HUES6 (cell line): ENCODE results near the gene MINDY4.

Experiments used
- H3K27ac ChIP-seq: 2 replicates; pipeline ENCODE4 v1.7.0; 2013; ENCODE audit warnings: low read depth, mild to moderate bottlenecking, low read length, inconsistent platforms
- H3K27me3 ChIP-seq: 2 replicates; pipeline ENCODE4 v1.6.1; 2013; ENCODE audit warnings: low read length; ENCODE audit not compliant: control insufficient read depth, insufficient read depth
- H3K36me3 ChIP-seq: 2 replicates; pipeline ENCODE4 v1.6.1; 2013; ENCODE audit warnings: low read length; ENCODE audit not compliant: control insufficient read depth, insufficient read depth
- H3K4me1 ChIP-seq: 2 replicates; pipeline ENCODE4 v1.6.1; 2013; ENCODE audit warnings: low read length; ENCODE audit not compliant: control insufficient read depth, insufficient read depth
- H3K4me3 ChIP-seq: 2 replicates; pipeline ENCODE4 v1.5.1; 2013; ENCODE audit warnings: low read depth, low read length
- H3K9ac ChIP-seq: one replicate; pipeline ENCODE4 v1.6.1; 2013; ENCODE audit warnings: mild to moderate bottlenecking, low read length
- H3K9me3 ChIP-seq: 2 replicates; pipeline ENCODE4 v1.6.1; 2013; ENCODE audit warnings: low read depth, low read length; ENCODE audit not compliant: control insufficient read depth, insufficient read depth

Gene MINDY4

DNA sequence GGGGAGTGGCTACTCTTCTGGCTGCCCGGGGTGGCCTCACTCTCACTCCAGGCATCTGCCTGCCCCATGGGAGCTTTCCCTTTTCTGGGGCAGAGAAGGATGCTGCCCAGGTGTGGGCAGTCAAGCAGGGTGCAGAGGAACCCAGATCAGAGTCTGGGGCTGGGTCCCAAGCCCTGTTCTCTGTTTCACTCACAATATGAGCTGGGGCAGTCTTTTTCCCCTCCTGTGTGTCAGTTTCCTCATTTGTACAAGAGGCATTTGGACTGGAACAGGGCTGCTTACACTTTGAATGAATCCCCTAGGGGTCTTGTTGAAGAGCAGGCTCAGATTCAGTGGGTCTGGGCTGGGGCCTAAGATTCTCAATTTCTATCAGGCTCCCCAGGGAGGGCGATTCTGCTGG is 102.0 kb downstream of the MINDY4 start:
- H3K9me3 ChIP-seq: no peaks in the 10 kb centered on the region
- H3K36me3 ChIP-seq: no peaks in the 10 kb centered on the region
- no peaks in the 10 kb centered on the region for H3K27me3 ChIP-seq
- peaks cover 12% of the 10 kb centered on the region; the same call in 1 of the 2 replicates for H3K4me1 ChIP-seq
- H3K27ac ChIP-seq: no peak overlapping the region
- H3K4me3 ChIP-seq: no peak overlapping the region
- no peak overlapping the region for H3K9ac ChIP-seq

DNA sequence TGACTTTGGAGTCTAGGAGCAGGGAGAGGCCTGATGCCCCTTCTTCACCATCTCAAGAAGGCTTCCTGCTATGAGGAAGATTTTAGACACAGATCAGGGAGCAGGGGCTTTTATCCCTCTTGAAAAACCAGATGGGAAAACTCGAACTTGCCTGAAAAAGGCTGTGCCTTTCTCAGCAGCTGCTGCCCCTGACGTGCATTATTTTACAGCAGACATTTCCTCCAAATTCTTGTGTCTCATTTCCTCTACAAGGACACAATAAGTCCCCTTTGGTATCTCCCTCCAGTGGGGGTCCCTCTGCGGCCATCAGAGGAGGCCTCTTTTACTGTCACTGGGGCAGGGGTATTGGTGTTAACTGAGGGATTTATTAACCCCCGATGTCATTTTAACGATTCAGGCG is 102.4 kb downstream of the MINDY4 start:
- Histone ChIP-seq H3K27ac (no peak overlapping the region), H3K27me3 (no peaks in the 10 kb centered on the region), H3K4me1 (peaks cover 12% of the 10 kb centered on the region; the same call in 1 of the 2 replicates), H3K9ac (no peak overlapping the region), H3K36me3 (no peaks in the 10 kb centered on the region), H3K4me3 (no peak overlapping the region), H3K9me3 (no peaks in the 10 kb centered on the region)

DNA sequence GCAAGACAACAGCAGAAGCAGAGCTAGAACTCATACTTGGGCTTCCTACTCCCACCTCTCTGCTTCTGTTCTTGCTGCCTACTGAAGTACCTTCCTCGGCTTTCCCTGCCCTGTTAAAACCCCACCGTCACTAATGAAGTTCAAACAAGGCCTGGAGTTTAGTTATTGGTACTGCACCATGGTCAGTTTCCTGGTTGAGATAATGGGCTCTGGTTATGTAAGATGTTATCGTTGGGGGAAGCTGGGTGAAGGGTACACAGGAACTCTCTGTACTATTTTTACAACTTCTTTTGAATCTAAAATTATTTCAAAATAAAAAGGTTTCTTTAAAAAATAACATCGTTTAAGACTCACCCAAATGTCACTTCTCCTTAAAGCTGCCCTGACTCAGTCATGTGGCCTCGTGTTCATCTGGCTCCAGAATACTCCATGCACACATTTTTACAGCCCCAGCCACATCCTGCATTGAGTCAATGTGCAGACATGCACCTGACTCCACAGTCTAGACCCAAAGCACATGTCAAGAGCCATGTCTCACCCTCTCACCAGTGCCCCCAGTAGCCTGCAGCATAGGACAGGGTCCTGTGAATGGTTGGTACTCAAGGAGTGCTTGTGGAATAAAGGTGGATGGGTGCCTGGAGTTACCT is 103.6 kb downstream of the MINDY4 start:
- H3K9me3 ChIP-seq: no peaks in the 10 kb centered on the region
- no peaks in the 10 kb centered on the region for H3K27me3 ChIP-seq
- no peak overlapping the region for H3K9ac ChIP-seq
- no peak overlapping the region for H3K27ac ChIP-seq
- H3K4me3 ChIP-seq: no peak overlapping the region
- H3K36me3 ChIP-seq: no peaks in the 10 kb centered on the region
- peaks cover 20% of the 10 kb centered on the region for H3K4me1 ChIP-seq

DNA sequence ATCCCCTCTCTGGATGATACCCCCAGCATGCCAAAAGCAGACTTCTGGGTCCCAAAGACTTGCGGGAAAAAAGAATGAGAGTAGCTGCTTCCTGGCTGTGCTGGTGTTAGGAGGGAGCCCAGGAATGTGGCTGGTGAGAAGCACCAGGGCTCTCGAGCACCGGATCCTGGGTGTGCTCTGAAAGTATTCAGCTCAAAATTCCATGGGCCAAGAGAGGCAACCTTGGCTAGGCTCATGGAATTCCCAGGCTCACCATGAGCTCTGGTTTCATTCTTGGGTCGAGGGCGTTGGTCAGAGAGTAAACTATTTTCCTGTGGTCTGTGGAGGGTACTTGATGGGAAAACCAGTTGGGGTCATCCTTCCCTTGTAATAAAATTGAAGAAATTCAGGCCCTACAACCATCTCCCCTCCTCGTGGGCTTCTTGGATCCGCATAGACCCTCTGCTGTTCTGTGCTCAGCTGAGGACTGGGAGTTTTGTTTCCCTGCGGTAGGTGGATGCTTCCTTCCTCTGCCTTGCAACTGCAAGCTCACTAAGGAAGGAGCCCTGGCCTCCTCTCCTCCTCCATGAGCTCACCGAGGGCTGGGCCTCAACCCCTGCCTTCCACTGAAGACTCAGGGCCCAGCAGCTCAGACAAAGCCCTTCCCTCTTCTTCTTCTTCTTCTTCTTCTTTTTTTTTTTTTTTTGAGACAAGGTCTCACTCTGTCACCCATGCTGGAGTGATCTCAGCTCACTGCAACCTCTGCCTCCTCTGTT is 106.0 kb downstream of the MINDY4 start:
- H3K4me3 ChIP-seq: no peak overlapping the region
- peaks cover 35% of the 10 kb centered on the region for H3K4me1 ChIP-seq
- H3K9me3 ChIP-seq: no peaks in the 10 kb centered on the region
- no peaks in the 10 kb centered on the region for H3K36me3 ChIP-seq
- H3K9ac ChIP-seq: no peak overlapping the region
- no peaks in the 10 kb centered on the region for H3K27me3 ChIP-seq
- no peak overlapping the region for H3K27ac ChIP-seq

DNA sequence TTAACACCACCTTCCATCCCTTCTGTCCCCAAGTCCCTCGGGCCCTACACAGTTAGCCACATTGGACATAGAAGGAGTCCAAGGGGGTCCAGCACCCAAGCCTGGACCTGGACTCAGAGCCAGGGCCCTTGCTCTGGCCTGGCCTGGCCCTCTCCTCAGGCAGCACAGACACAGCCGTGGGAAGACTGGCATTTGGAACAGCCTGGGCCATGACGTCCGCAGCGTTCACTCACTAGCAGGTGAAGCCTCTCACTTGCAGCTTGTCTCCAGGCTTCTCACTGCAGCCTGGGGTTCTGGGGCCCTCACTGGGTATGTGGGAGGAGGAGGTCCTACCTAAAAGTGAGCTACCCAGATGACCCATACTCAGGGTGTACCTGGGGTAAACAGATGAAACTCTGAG is 106.8 kb downstream of the MINDY4 start:
- no peak overlapping the region for H3K9ac ChIP-seq
- H3K9me3 ChIP-seq: no peaks in the 10 kb centered on the region
- H3K36me3 ChIP-seq: no peaks in the 10 kb centered on the region
- no peak overlapping the region for H3K4me3 ChIP-seq
- H3K27ac ChIP-seq: no peak overlapping the region
- peaks cover 35% of the 10 kb centered on the region for H3K4me1 ChIP-seq
- H3K27me3 ChIP-seq: no peaks in the 10 kb centered on the region

DNA sequence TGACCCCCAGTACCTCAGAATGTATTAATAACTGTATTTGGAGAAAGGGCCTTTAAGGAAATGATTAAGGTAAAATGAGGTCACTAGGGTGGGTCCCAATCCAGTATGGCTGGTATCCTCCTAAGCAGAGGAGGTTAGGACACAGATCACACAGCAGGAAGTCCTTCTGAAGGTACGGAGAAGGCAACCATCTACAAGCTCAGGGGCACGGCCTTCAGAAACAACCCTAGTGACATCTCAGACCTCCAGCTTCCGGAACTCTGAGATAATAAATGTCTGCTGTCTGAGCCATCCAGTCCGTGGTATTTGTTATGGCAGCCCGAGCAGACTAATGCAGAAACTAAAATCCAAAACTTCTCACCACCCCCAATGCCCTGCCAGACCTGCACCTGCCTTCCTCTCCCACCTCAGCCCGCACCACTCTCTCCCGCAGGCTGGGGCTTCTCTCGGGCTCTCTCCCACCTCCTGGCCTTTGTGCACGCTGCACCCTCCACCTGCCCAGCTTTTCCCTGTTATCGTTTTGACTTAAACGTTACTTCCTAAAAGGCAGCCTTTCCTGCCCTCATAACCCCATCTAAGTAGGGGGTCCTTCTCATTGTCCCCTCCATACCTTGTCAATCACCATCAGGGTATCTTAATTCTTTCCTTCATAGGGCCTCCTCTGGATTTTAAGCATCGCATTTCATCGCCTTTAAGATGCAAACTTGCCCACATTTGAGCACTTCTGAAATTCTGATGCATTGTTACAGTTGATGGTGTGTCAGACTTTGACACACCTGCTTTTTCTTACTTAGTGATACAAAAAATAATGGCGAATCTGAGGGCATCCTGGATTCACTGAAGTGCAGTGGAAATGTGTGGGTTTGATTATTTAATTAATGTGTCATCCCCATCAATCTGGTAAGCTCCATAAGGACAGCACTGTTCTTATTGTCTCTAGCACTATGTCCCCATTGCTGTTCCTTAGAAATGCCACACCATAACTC is 108.2 kb downstream of the MINDY4 start:
- no peaks in the 10 kb centered on the region for H3K27me3 ChIP-seq
- H3K4me1 ChIP-seq: peaks cover 35% of the 10 kb centered on the region
- no peak overlapping the region for H3K9ac ChIP-seq
- H3K36me3 ChIP-seq: no peaks in the 10 kb centered on the region
- H3K27ac ChIP-seq: no peak overlapping the region
- no peaks in the 10 kb centered on the region for H3K9me3 ChIP-seq
- no peak overlapping the region for H3K4me3 ChIP-seq

DNA sequence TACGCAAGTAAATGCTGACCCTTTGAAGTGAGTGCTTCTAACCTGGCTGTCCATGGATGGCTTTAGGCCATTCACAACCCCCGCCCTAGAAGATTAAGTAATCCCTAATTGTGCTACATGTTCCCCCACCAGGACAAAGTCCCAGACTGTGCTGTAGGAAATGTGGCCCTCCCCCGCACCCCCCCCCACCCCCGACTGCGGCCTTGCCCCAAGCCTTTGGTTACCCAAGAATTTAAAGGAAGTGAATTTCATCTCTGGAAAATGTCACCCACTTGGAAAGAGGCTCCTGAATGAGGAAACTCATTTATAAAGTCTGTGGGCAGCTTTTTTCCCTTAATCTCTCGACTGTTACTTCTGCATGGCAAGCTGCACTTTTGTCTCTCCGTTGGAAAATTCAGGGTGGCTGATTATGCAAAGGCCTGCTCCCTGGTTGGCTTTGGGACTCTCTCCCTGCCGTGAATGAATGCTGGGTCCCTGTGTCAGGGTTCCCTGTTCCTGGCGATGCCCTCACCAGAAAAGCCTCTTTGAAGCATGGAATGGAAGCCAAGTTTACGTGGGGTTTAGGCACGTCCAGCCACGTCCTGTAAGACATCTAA is 109.0 kb downstream of the MINDY4 start:
- Histone ChIP-seq H3K27ac (no peak overlapping the region), H3K9me3 (no peaks in the 10 kb centered on the region), H3K36me3 (no peaks in the 10 kb centered on the region), H3K4me3 (no peak overlapping the region), H3K27me3 (no peaks in the 10 kb centered on the region), H3K9ac (no peak overlapping the region), H3K4me1 (peaks cover 35% of the 10 kb centered on the region)

DNA sequence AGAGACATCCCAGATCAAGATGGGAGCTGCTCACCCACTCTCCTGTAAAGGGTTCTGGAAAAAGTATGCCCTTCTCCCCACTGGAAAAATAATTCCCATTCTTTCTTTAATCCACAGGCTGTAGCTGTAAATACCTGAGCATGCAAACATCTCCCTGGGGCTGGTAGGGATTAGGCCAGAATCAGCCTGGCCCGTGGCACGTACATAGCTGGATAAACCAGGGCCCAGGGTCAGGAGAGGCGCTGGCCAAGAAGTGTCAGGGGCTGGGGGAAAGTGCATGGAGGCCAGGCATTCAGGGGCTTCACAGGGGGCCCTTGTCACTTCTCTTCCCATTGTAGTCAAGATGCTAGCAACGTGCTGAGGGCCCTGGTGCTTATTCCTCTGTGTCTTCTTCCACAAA is 109.7 kb downstream of the MINDY4 start:
- Histone ChIP-seq H3K9me3 (no peaks in the 10 kb centered on the region), H3K36me3 (no peaks in the 10 kb centered on the region), H3K27ac (no peak overlapping the region), H3K9ac (no peak overlapping the region), H3K4me3 (no peak overlapping the region), H3K27me3 (no peaks in the 10 kb centered on the region), H3K4me1 (peaks cover 35% of the 10 kb centered on the region)

DNA sequence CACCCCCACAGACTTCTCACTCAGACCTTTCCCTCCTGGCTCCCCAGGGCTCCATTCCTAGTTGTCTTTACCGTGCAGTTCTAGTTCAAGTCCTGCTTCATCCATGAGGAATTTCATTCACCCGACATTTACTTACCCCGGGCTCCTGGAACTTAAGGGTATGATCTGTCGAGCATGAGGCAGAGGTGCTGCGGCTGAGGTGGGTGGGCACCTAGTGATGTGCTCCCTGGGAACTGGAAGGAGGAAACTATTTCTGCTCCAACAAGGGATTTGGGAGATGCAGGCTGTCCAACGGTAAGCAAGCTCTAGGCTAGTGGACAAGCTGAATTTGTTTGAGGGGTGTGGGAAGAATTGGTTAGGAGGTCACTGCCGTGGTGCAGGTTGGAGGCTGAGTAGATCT is 110.2 kb downstream of the MINDY4 start:
- no peak overlapping the region for H3K27ac ChIP-seq
- no peaks in the 10 kb centered on the region for H3K36me3 ChIP-seq
- H3K4me1 ChIP-seq: peaks cover 33% of the 10 kb centered on the region
- H3K27me3 ChIP-seq: no peaks in the 10 kb centered on the region
- no peaks in the 10 kb centered on the region for H3K9me3 ChIP-seq
- no peak overlapping the region for H3K9ac ChIP-seq
- H3K4me3 ChIP-seq: no peak overlapping the region

DNA sequence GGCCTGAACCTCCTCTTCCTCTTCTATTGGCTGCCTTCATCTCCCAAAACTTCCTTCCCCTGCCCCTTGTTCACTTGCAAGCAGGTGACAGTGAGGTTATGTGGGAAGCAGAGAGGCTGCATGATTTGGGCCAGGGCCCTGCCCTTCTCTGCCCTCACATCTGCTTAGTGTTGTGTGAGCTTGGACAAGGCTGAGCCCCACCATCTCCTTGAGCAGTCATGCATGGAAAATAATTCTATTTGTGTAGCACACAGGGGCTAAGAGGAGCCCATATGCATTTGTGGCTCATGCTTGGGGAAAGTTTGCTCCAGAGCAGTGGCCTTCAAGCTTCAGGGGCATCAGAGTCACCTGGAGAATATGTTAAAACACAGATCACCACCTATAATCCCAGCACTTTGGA is 113.7 kb downstream of the MINDY4 start:
- no peak overlapping the region for H3K27ac ChIP-seq
- peaks cover 34% of the 10 kb centered on the region for H3K4me1 ChIP-seq
- no peak overlapping the region for H3K9ac ChIP-seq
- H3K36me3 ChIP-seq: no peaks in the 10 kb centered on the region
- H3K9me3 ChIP-seq: no peaks in the 10 kb centered on the region
- H3K27me3 ChIP-seq: no peaks in the 10 kb centered on the region
- no peak overlapping the region for H3K4me3 ChIP-seq
